HG03060 (cell line): ENCODE results near the gene MRPL11.
"Not testable (repeated sequence)": the region's sequence is repeated elsewhere in the genome, so short reads cannot be mapped to it uniquely, and the experiment has no call there.

Experiments used
- ATAC-seq: cut with Tn5 transposase; IDR thresholded peaks from one replicate; pipeline ENCODE4 v1.9.1; 2021; ENCODE audit warnings: low read depth, moderate number of reproducible peaks; ENCODE audit not compliant: unreplicated experiment

Gene MRPL11

GRCh38 chr11:66467756-66468155 is 29.1 kb upstream of the MRPL11 start:
- no peak for ATAC-seq

GRCh38 chr11:66467034-66467659 is 28.5 kb upstream of the MRPL11 start:
- no peak for ATAC-seq

GRCh38 chr11:66466225-66467033 is 27.8 kb upstream of the MRPL11 start, which contains the start of gene PELI3:
PELI3 (plus strand) TSS chr11:66466905; CDS start chr11:66468129, 1,224 bp downstream.
- ATAC-seq, result no peak

GRCh38 chr11:66465373-66466224 is 27.0 kb upstream of the MRPL11 start:
- ATAC-seq, result no peak

- ATAC-seq, result no peak
Measured at GRCh38 chr11:66464916-66465315, 26.3 kb upstream of the MRPL11 start.

GRCh38 chr11:66464116-66464515 is 25.5 kb upstream of the MRPL11 start:
- not testable (repeated sequence) for ATAC-seq

- ATAC-seq, result no peak
Measured at GRCh38 chr11:66462911-66463310, 24.3 kb upstream of the MRPL11 start.

GRCh38 chr11:66462010-66462409 is 23.4 kb upstream of the MRPL11 start:
- no peak for ATAC-seq

- ATAC-seq, result no peak
Measured at GRCh38 chr11:66459138-66459778, 20.6 kb upstream of the MRPL11 start.

- no peak for ATAC-seq
Measured at GRCh38 chr11:66457826-66458225, 19.2 kb upstream of the MRPL11 start.

- no peak for ATAC-seq
Measured at GRCh38 chr11:66454828-66455227, 16.2 kb upstream of the MRPL11 start.

- no peak for ATAC-seq
Measured at GRCh38 chr11:66454247-66454646, 15.6 kb upstream of the MRPL11 start.

GRCh38 chr11:66451663-66452062 is 13.0 kb upstream of the MRPL11 start:
- no peak for ATAC-seq

GRCh38 chr11:66450560-66450959 is 11.9 kb upstream of the MRPL11 start:
- ATAC-seq, result no peak

GRCh38 chr11:66448523-66448922 is 9.9 kb upstream of the MRPL11 start:
- ATAC-seq, result no peak

- no peak for ATAC-seq
Measured at GRCh38 chr11:66447012-66447411, 8.4 kb upstream of the MRPL11 start.

- ATAC-seq, result no peak
Measured at GRCh38 chr11:66443602-66444001, 5.0 kb upstream of the MRPL11 start.

GRCh38 chr11:66440940-66441282 is 2.3 kb upstream of the MRPL11 start:
- ATAC-seq, result not testable (repeated sequence)

- ATAC-seq, result not testable (repeated sequence)
Measured at GRCh38 chr11:66440101-66440939, 1.7 kb upstream of the MRPL11 start.
